GM19372 (cell line): Measurements from ENCODE around the gene KIF6.
A peak's percentile ranks its signal among the peaks of the same experiment; 100 is the strongest.

Experiments
- ATAC-seq: cut with Tn5 transposase; IDR thresholded peaks from one replicate; pipeline ENCODE4 v1.9.1; 2021; ENCODE audit warnings: mild to moderate bottlenecking, low read depth, moderate library complexity; ENCODE audit not compliant: unreplicated experiment

The KIF6 gene

DNA sequence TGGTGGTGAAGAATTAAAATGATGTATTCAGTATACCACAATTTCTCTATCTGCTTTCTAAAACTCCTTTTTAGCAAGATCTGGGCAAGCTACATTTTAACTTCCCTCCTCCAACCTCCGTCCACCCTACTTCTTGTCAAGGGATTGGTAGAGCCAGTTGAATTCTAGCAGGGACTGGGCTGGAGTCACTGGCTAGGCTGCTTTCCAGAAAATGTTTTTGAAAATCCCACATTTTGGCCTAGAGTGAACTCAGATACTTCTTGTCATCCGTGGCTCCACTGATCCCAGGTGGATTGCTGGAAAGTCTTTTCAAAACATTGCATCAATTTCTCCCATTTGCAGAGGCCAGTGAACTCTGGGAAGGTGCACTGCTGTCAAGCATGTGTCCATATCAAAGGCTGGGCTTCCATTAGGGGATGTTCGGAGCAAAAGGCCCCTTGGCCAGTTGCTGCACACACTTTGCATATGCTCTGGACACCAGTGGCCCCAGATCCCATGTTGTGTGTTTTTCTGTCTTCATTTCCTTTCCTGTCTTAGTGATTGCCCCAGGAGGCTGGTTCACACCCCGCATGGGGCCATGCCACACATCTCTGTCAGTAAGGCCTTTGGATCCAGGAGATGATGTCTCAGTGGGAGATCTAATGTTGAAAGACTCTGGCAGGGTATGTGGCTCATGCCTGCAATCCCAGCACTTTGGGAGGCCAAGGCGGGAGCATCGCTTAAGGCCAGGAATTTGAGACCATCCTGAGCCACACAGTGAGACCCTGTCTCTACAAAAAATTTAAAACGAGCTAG lies 391.4 kb downstream of the KIF6 start:
- ATAC-seq = no peak

DNA sequence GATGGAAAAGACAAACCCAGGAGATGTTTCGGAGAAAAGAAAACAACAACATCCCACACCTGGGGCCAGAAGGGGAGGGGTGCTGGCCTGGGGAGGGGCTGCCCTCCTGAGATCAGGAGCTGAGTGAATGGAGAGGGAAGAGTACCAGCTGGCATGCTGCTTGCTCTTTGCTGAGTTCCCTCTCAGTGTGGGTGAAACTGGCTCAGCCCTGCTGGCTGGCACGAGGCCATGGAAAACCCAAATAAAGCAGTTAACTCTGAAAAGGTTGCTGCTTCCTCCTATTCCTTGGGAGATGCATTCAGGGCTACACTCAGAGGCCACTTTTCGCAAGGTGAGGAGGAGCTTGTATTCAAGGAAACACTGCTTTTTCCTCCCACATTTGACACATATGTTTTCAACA lies 394.7 kb downstream of the KIF6 start:
- no peak for ATAC-seq

DNA sequence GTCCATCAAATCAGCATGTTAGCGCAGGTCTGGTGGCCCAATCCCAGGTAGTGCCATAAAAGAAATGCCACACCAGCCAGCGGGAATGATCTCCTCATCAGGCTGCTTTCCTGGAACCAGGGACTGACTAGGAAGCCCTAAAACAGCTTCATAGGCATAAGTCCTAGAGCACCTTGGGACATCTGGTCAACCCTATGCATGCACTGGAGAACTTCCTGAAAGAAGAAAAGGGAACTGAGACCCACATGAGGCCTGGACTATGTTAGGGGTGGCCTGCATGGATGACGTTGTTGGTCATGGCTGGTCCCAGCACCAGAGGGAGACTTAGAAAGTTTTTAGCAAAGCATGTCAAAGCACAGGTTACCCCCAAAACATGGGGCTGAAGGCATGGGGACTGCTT lies 395.2 kb downstream of the KIF6 start:
- ATAC-seq = peak; percentile 74

DNA sequence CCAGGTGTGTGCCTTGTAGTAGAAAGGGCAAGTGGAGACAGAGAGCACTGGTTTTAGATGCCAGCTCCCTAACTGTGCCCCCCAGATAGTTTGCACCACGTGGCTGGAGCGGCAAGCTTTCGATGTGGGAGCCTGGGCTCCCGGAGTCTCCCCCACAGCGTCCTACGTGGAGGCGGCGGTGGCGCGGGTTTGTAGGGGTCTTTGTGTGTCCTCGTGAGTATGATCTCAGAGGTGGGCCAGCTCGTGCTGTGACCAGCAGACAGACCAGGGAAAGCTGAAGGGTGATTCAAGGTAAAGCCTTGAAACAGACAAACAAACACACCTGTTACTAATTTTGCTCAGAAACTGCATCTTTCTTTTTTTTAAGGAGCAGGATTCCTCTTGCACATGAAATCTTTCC lies 397.1 kb downstream of the KIF6 start:
- ATAC-seq = no peak

DNA sequence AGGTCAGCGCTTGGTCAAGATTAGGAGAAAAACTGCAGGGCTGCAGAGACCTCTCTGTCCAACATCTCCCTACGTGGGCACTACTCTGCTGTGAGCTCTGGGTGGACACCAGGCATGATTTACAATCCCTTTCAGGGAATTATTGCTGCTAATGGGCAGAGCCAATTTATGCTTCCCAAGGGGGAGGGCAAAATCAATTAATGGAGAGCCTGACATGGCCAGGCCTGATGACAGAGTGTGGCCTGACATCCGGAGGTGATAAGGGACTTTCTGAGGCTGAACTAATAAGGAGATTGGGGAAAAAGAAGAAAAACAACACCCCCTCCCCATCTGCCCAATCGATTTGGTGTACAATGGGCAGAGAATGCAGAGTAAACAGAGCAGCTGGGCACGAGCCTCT lies 397.7 kb downstream of the KIF6 start:
- ATAC-seq = no peak

DNA sequence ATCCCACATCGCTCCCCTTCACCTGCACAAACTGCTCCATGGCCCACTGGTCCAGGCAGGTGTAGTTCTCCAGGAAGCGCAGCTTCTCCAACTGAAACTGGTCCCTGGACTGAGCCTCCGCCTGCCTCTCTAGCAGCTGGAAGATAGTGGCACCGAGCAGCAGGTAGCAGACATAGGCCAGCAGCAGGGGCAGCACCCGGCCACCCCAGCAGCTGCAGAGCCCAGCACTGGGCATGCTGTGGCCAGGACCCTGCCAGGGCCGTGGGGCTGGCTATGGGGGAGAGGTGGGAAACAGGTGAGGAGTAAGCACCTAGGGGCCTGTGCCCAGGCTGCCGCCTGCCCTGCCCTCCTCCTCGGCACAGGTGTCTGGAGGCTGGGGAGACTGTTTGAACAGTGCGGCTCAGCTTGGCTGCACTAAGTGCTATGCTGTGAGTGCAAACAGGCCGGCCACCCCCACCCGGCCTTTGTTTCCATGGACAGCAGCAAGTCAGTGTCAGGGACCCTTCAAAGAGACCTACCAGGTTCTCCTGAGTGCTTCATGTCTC lies 402.8 kb downstream of the KIF6 start, which contains the start of gene KCNK16:
TSS of gene KCNK16 (minus strand) at position 397 of the 545 bp plus-strand sequence. CDS start at position 235, 162 bp downstream.
- no peak for ATAC-seq

DNA sequence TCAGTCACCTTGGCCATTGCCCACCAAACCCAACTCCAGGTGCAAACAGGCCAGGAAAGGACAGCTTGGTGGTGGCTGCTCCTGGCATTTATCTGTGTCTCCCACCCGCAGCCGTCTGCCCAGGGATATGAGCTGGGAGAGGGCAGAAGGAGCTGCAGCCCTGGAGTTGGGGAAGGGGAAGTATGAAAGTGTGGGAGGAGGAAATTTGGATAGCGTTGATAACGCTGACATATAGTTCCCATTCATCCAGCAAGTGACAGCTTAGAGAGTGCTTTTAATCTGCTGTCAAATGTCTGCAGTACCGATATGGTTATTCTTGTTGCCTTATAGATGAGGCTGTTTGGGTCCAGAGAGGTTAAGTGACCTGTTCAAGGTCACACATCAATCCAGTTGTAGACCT lies 403.4 kb downstream of the KIF6 start:
- ATAC-seq = no peak

DNA sequence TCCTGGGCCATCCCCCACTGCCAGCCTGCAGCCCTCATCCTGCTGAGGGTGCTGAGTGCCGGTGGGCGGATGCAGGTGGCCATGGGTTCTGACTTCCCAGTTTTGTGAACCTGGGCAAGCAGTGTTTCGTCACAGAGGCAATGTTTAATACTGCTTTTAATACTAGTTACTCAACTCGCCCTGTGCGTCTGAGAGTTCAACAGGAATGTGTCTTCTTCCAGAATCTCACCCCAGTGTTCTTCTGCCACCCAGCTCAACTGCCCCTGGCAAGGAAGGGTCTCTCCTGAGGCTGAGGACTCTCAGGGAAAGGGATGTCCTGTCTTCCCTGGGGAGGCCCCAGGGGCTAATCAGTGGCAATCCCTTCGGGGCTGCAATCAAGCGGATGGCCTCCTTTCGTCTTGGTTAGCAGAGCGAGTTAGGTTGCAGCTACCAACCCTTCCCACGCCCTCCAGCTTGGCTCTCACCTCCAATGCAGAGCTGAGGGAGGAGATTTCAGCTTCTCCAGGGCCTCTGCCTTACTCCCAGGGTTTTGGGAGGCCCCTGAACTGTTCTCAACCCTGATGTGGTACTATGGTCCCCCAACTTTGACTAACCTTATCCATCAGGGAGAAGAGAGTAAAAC lies 404.7 kb downstream of the KIF6 start:
- no peak for ATAC-seq

DNA sequence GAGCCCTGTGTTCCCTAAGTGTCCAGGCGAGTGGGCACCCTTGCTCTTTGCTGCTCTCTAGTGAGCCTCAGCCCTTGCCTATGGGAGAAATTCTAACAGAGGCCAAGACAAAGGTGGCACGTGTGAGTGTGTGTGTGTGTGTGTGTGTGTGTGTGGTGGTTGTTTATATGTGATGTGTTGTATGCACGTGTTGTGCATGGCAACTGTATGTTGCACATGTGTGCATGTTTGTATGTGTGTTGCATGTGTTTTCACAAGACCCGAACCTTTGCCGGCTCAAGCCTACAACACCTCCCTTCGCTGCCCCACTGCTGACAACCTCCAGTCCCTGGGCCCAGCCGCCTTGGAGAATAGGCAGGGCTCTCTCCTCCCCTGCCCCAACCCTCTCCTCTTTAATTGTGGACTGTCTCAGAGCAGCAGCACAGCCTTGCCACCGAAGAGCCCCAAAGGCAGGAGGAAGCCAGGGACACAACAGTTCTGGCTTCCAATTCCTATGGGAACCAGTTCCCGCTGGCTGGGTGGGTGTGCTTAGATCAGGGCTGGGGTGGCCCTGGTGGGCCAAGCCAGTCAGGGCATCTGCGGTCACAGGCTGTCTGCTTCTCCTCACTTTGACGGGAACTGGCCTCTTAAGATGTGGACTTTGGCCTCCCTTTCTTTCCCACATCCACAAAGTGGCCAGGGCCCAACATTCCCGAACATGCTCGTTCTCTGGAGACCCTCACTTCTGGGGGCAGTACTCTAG lies 405.4 kb downstream of the KIF6 start:
- no peak for ATAC-seq

DNA sequence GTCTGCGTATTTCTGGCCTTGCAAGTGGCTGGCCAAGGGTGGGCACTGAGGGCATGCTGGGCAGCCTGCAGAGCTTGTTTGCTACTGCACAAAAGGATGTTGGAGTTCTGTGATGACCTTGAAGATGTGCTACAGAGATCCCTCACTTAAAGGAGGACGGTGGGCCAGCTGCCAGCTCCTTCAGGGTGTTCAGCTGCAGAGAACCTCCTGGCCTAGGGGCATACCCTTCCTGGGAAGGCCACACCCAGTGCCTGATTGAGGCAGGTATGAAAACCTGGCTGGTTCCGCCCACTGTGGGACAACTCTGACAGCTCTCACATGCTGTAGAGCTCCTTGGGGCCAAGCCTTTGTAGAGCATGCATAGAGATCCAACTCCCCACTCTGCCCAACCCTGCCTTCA lies 408.0 kb downstream of the KIF6 start:
- ATAC-seq = no peak

DNA sequence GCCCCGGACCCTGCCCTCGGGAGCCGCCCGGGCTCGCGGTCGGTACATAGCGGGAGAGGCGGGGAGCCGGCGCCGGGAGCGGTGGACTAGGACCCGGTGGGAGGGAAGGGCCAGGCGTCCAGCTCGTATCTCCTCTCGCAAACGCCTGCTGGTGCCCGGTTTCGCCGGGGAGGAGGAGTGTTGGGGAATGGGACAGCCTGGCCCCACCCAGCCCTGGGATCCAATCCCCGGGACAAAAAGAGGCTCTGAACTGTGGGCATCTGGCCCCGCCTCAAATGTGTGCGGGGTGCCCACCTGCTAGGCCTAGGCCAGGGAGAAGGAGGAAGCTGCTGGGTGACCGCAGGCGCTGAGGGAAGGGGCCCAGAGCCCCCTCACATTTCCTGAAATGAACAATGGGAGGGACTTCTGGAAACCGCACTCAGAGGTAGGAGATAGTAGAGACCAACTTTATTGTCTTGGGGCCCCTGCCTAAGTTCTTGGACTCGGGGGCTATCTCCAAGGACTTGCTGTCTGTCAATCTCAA lies 410.9 kb downstream of the KIF6 start, which contains the start of gene KCNK17:
TSS of gene KCNK17 (minus strand) at position 147 of the 523 bp plus-strand sequence. CDS start at position 48, 99 bp downstream.
- no peak for ATAC-seq

DNA sequence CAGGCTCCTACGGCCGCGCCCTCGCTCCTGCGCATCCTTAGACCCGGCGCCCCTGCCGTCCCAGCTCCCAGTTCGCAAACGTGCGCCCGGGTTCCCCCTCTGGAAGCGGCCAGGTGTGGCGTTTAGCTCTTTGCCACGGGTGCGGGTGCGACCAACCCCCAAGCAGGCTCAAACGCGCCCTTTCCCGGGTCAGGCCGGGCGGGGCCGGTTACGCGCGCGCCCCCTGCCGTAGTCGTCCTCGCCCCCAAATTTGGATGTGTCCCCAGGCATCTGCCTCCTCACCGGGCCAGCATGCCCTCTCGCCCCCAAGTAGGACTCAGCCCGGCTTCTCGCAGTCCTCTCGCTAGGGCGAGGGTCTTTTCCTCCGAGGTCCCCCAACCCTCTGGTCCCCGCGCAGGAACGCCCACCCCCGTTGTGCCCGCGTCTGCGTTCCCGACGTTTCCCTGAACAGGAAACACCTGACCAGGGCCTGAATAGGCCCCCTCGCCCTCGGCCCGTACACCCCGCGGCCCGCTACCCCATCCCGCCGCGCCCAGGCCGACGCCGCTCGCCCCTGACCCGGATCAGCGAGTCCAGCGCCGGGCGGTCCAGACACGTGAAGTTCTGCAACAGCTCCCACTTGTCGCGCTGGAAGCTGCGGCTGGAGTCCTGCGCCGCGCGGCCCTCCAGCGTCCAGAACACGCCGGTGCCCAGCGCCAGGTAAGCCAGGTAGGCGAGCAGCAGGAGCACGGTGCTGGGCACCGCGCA lies 411.5 kb downstream of the KIF6 start:
- ATAC-seq = no peak

DNA sequence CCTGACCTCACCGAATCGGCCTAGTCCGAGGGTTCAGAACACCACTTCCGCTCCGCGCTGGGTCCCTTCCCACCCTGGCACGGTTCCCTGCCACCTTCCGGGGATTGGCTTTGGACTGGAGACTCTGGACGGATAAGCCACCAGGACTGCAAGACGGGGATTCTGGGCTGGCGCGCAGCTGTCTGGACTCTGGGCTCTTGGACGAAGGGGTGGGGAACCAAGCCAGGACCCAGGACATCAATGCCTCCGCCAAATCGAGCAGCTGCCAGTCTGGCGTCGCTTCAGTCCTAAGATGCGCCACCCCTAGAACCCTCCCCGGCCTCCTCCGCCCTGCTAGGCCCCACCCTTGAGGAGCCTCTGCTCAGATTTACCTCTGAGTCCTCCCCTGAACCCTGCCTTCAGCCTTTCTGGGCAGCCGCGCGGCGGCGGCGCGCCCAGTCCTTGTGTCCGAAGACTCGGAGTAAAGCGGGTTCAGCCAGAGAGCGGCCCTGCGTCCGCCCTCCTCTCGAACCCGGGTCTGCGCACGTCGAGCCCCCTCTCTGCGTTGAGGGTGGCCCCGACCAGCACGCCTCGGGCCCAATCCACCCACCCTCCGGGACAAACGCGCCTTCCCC lies 412.2 kb downstream of the KIF6 start:
- ATAC-seq = no peak

DNA sequence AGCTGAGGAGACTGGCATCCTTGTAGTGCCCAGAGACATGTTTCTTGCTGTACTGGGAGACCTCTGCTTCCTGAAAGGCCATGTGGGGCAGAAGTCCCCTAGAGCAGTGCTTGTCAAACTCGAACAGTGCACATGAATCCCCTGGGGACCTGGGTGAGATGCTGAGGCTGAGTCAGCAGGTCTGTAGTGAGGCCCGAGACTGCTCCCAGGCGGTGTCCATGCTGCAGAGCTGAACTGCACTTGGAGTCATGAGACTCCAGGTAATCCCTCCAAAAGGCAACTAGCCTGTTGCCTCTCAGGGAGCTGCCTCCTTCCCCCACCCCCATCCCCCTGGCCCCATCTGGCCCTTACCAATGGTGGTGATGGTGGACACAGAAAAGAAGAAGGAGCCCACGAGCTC lies 414.7 kb downstream of the KIF6 start:
- no peak for ATAC-seq

DNA sequence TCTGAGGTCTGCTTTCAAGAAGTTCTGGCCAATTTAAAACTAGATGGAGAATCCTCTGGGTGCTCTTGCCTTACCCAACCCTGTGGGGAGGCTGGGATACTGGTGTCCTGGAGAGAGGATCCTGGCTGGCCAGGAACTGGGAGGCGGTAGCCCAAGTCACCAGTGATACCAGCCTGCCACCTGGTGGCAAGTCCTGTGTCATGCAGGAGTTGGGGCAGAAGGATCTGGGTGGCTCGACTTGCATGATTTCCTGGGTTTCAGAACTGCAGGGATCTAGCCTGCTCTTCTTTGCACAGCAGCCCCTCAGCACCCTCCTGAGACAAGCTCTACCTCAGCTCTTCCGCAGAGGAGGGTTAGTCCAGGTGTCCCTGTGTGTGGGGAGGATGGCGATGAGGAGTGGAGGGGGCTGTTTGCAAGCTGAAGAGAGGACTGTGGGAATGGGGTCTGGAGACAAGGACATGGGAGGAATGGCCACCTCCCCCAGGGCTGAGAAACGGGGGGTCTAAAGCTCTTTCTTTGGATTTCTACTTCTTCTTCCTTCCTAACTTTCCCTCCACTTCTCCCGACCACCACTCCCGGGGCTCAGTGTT lies 415.2 kb downstream of the KIF6 start:
- ATAC-seq = no peak

DNA sequence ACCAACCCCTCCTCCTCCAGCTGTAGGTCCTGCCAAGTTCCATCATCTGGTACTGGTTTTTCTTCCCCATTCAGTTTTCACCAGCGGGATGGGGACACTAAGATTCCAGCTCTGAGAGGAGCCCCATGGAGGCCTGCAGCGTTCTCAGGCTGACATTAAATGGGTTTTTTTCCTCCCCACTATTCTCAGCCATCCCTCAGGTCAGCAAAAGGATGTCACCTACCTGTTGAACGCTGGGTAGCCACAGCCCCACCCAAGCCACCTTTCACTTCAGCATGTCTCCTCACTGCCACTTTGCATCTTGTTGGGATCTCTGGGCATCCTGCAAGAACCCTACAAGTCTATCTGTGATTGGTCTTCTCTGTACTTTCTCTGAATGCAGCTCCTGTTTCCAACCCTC lies 417.7 kb downstream of the KIF6 start:
- ATAC-seq = no peak

DNA sequence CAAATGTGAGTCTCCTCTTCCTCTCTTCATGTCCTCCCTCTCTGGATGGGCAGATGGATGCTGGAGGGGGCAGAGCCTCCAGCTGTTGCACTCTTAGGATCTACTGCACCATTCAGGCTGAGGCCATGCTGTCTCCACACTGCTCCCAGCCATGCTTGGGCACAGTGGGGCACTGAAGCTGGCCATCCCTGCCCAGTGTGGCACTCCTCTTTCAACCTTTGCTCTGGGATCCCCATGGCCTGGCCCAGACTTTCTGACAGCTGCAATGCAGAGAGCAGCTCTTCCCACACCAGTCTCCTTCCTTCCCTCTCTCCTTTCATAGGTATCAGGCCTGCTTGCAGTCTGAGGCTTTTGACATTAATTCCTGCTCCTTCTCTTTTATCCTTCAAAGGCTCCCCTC lies 420.3 kb downstream of the KIF6 start:
- ATAC-seq = no peak

DNA sequence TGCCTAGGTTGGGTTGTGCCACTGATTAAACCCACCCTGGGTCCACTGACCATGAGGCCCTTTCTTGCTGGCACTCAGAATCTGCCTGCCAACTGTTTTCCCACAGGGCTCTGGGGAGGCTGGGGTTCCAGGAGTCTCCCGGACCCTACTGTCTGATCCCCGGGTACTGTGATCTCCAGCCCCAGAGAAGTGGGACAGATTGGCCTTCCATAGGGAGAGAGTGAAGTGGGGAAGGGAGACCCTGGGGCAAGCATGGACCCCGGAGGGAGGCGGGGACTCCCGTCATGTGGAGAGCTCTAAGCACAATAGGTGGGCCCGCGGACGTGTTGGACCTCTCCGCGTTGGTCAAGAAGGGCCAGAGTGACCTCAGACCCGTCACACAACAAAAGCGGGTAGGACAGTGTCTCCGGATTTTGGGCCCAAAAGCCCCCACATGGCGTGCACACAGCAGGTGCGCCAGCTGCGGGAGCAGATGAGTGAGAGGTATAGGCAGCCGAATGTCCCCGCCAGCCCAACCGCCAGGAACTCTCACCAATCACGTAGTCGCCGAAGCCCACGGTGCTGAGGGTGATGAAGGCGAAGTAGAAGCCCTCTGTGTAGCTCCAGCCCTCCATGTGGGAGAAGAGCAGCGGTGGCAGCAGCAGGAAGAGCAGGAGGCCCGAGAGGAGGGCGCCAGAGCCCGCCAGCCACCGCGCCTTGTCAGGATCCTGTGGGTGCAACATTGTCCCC lies 421.6 kb downstream of the KIF6 start:
- ATAC-seq = no peak
